ENCODE measurements around the gene NTN3.

NTN3 gene

DNA sequence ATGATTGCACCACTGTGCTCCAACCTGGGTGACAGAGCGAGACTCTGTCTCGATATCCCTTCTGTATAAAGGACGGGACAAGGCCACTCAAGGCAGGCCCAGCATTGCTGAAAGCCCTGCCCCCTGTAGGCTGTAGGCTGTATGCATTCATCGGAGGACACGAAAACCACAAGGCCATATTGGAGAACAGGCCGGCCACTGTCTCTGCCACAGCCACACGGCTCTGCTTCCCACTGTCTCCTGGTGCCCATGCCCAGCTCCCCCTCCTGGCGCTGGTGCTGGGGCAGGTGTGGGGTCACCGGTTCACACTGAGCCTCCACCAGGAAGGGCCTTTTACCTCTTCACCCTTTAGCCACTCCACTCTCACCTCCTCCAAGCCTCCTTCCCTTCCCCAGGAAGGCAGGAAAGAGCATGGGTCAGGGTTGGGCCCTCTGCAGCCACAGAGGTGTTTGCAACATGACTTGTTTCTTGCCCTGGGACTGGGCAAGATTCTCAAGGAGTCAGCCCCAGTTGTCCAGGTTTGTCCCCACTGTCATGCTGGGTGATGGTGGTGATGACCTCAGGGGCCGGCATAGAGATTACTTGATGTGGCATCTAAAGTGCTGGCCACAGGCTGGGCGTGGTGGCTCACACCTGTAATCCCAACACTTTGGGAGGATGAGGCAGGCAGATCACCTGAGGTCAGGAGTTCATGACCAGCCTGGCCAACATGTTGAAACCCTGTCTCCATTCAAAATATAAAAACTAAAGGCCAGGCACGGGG is 5.3 kb upstream of the NTN3 start:
- in situ Hi-C loops (cut with MboI; ENCODE audit: low sequenced_read_pairs): no loop called here

DNA sequence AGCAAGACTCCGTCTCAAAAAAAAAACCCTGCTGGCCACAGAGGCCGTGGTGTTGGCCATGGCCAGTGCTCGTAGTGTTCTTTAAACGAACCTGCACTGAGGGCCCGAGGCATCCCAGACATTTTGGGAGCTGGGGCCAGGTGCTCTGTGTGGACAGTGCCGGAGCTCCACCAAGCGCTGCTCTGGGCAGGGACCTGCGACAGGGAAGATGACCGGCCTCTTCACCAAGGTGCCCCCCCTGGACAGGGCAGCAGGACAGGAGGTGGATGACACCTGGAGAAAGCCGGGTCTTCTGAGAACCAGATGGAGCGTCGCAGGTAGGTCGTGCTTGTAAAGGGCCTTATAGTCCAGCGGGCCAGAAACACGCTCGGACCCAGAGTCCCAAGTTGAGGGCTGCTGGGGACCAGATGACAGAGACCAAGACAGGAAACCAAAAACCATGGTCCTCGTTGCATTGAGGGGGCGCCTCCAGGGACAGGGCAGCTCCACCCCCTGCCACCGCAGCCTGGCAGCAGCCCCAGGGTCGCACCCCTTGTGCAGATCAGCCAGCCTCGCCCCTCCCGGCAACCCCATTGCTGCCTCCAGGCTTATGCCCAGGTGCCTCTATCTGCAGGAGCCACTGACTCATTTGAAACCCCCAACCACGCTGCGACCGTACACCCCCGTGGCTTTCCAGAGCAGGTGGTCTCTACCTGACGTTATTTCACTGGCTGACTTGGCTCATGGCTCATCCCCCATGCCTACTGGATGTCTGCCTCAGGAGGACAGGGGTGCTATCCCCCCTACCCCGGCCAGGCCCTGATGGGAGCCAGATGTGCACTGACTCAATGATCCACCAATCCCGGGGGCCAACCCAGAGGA is 4.2 kb upstream of the NTN3 start:
- in situ Hi-C loops (cut with MboI; ENCODE audit: low sequenced_read_pairs): no loop called here

DNA sequence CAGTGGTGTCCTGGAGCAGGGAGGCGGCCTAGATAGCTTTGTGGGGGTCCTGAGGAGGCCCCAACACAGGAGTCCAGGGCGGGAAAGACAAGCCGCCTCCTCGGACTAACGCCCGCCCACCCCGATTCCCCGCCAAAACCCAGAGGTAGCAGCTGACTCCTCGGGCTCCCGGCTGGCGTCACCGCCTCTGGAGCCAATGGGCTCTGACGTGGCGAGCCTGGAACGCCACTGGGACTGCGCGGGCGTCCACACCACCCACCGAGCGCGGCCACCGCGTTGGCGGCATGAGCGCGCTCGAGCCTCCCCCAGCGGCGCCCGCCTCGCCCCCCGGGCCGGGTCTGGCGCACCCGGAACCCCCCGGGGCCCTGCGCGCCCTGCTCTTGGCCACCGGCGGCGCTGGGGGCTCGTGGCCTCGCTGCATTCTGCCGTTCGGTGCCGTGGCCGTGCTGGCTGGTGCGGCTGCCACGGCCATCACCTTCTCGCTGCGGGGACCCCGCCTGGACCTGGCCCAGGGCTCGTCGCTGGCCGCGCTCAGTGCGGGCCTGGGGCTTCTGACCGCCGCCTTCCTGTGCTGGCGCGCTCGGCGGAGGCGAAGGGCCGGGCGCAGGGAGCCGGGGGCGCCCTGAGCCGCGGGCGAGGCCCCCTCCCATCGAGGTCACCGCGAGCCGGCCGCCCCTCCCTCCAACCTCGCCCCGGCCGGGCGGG is 3.4 kb upstream of the NTN3 start:
- in situ Hi-C loops (cut with MboI; ENCODE audit: low sequenced_read_pairs): no loop called here

DNA sequence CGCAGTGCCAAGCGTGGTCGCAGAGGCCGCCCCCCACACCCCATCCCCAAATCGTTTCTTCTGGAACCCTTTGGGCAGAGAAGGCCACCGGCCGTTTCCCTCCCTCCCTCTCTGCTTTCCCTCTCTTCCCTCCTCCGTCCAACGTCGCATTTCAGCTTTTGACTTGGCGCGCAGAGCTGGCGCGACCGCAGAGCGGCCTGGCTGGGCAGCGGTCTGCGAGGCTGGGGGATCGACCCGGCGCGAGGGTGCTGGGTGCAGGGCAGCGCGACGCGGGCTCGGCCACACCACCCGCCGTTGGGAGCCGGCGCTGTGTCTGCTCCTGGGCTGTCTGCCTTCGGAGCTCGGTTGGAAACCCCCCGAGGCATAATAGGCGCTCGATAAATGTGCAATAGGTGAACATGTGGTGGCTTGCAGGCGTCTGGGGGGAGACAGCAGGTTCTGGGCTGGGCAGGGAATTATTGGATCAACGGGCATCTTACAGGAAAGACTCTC is 2.8 kb upstream of the NTN3 start:
- in situ Hi-C loops (cut with MboI; ENCODE audit: low sequenced_read_pairs): no loop called here

DNA sequence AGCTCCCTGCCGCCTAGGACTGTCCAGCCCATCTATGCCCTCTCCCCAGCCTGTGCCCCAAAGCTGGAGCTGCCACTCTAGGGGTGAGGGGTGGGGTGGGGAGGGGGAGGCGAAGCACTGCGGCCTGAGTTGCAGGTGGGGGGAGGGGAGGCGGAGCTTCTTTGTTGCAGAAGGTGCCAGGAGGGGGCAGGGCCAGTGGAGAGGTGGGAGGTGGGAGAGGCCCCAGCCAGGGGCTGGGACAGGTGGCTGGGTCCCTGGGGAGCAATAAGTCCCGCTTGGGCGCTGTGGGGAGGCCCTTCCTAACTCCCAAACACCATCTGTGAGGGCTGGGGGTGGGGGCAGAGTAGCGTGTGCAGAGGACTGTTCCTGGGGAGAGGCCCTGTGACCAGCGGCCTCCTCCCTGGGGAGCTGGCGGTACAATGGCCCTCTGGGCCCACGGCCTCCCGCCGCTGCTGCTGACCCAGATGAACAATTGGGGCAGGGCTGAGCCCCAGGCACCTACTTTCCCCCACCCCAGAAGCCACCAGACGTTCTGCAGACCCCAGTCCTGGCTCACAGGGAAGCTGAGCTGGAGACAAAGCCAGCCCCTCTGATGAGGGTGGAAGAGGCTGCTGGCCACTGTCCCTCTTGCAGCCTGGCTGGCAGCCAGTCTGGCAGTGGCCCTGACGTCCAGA is 2.2 kb upstream of the NTN3 start:
- in situ Hi-C loops (cut with MboI; ENCODE audit: low sequenced_read_pairs): no loop called here

DNA sequence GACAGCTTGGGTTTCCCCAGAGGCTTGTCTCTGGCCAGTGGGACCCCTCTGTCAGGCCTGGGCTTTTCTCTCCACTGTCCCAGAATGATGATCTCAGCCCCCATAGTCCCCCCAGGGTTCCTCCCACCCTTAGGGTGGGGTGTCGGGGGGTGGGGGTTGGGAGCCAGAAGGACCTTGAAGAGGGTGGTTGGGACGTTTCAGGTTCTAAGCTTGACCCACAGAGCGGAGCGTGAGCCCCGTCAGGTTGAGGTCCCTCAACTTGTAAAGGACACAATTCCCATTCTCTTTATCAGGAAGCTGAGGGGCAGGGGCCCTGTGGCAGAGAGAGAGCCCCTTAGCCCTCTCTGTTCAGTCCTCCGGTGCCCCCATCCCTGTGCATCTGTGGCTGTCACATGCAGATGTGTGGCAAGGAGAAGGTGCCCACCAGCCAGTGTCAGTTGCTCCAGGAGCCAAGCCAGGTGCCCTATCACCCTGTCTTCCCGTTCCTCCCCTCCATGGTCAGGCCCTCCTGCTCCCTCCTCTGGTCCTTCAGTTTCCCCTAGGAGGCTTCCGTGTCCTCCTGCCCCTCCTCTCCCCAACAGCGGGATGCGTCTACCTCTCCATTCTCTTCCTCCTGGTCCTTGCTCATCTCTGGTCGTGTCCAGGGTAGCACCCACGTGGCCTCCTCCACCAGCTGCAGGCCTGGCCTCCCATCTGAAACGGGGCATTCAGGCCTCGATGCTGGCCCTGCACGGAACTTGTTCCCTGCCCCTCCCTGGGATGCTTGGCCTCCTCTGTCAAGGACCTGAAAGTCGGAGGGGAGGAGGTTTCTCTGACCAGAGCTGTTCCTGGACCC is 1.5 kb upstream of the NTN3 start:
- in situ Hi-C loops (cut with MboI; ENCODE audit: low sequenced_read_pairs): no loop called here

DNA sequence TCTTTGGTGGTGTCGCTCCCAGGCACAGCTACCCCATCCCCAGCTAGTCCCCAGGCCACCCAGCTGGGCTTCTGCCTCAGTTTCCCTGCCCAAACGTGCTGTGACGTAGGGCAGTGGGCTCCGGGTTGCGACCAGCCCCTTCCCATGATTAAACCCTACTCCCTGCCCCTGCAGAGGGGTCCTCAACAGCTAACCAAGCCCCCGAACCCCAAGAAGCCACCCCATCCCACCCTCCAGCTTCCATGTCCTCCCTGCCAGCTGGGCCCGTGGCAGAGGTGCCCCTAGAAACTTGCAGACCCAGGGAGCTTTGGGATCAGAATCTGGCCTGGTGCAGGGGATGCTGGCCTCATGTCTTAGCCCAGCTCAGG is 879 bp upstream of the NTN3 start:
- in situ Hi-C loops (cut with MboI; ENCODE audit: low sequenced_read_pairs): no loop called here

DNA sequence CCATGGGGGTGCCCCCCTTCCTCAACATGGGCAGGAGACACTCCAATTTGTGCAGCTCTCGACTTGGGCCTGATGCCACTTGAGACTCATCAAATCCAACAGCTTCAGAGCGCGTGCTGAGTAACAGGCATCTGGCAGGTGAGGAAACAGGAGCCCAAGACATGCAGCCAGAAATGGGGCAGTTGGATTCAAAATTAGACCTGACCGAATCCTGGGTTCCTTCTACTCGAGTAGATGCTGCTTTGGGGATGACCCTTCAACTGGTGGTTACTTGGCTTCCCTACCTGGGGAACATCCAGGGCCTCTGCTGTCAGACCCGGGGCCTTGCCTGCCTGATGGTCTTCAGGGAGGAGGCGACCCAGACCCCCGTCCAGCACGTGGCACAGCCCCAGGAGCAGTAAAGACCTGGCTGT is 488 bp upstream of the NTN3 start:
- in situ Hi-C loops (cut with MboI; ENCODE audit: low sequenced_read_pairs): no loop called here

DNA sequence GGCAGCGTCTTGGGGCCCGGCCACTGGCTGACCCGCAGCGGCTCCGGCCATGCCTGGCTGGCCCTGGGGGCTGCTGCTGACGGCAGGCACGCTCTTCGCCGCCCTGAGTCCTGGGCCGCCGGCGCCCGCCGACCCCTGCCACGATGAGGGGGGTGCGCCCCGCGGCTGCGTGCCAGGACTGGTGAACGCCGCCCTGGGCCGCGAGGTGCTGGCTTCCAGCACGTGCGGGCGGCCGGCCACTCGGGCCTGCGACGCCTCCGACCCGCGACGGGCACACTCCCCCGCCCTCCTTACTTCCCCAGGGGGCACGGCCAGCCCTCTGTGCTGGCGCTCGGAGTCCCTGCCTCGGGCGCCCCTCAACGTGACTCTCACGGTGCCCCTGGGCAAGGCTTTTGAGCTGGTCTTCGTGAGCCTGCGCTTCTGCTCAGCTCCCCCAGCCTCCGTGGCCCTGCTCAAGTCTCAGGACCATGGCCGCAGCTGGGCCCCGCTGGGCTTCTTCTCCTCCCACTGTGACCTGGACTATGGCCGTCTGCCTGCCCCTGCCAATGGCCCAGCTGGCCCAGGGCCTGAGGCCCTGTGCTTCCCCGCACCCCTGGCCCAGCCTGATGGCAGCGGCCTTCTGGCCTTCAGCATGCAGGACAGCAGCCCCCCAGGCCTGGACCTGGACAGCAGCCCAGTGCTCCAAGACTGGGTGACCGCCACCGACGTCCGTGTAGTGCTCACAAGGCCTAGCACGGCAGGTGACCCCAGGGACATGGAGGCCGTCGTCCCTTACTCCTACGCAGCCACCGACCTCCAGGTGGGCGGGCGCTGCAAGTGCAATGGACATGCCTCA is 773 bp downstream of the NTN3 start:
- in situ Hi-C loops (cut with MboI; ENCODE audit: low sequenced_read_pairs): no loop called here

DNA sequence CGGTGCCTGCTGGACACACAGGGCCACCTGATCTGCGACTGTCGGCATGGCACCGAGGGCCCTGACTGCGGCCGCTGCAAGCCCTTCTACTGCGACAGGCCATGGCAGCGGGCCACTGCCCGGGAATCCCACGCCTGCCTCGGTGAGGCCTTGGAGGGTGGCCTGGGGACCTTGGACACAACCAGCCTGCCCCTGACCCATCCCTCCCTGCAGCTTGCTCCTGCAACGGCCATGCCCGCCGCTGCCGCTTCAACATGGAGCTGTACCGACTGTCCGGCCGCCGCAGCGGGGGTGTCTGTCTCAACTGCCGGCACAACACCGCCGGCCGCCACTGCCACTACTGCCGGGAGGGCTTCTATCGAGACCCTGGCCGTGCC is 1.4 kb downstream of the NTN3 start:
- in situ Hi-C loops (cut with MboI; ENCODE audit: low sequenced_read_pairs): no loop called here

DNA sequence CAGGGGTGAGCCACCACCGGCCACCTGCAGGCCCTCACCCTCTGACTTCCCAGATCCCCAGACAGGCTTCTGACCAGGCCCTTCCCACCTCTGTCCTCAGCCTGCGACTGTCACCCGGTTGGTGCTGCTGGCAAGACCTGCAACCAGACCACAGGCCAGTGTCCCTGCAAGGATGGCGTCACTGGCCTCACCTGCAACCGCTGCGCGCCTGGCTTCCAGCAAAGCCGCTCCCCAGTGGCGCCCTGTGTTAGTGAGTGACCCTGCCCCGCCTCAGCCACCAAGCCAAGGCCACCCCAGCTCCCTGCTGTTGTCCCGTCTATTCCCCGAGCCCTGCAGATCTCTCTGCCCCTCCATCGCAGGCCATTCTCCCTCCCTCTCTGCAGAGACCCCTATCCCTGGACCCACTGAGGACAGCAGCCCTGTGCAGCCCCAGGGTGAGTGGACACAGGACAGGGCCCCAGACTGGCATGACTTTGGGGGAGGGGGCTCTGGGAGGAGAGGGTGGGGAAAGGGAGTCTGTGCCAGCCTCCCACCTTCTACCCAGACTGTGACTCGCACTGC is 1.9 kb downstream of the NTN3 start:
- in situ Hi-C loops (cut with MboI; ENCODE audit: low sequenced_read_pairs): no loop called here

DNA sequence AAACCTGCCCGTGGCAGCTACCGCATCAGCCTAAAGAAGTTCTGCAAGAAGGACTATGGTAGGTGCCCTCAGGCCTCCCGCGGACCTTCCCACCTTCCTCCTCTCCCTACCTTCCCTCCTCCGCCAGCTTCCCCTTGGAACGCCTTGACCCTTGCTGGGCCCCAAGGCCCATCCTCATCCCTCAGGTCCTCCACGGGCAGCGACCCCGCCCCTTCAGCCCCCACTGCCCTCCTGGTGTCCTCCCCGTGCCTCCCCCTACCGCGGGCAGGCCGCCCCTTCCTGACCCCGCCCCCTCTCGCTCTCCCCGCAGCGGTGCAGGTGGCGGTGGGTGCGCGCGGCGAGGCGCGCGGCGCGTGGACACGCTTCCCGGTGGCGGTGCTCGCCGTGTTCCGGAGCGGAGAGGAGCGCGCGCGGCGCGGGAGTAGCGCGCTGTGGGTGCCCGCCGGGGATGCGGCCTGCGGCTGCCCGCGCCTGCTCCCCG is 2.4 kb downstream of the NTN3 start:
- in situ Hi-C loops (cut with MboI; ENCODE audit: low sequenced_read_pairs): no loop called here

DNA sequence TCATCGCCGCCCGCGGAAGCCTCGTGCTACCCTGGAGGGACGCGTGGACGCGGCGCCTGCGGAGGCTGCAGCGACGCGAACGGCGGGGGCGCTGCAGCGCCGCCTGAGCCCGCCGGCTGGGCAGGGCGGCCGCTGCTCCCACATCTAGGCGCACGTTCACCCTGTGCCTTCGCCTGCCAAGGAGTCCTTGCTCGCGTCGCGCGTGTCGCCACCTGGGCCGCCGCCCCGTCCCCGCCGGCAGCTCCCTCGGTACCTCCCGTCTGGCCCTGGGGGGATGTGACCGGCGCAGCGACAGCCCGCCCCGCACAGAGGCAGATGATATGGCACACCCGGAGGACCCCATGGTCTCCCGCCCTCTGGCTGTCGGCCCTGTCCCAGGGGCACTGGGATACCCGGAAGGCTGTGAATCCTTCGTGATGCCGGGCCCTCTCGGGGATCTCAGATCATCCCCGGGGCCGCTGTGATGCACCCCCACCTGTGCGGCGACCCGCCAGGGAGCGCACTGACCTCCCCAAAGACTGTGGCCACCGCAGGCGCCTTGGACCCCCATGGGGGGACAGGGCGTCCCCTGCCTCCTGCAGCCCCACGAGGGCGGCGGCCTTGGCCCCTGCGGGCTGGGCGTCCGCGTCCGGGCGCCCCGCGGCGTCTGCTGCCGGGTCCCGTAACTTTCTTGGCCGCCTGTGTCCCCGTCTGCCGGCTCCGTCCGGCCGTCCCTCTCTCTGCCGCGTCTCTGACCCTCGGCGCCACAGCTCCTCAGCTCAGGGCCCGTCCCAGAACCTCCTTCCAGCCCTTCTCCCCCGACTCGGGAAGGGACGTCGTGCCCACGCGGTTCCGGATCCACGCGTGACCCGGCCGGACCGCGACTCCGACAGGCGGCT is 3.1 kb downstream of the NTN3 start:
- in situ Hi-C loops (cut with MboI; ENCODE audit: low sequenced_read_pairs): no loop called here

DNA sequence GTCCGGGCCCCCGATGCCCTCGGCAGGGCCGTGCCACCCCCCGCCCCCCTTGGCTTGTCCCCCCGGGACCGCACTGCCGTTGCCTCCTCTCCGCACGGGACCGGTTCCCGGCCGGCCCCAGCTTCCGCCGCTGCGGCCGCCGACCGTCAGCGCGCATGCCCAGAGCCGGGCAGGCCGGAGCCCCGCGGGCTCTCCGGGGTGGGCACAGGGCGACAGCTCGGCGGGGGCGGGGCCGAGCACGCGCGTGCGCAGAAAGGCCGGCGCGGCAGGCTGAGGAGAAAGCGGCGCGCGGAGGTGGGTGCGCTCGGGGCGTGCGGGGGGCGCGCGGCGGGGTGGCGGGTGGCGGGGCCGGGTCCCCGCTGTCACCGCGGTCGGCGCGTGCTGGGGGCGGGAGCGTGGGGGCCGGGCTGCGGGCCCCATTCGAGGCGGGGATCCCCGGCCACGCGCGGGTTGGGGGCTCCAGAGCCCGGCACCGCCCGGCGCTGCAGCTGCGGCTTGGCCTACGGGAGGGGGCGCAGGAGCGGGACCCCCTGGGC is 3.8 kb downstream of the NTN3 start, which contains the start of gene TBC1D24:
Gene TBC1D24, plus strand, starts transcription at position 251 of the 536 bp plus-strand sequence. CDS start 21,022 bp downstream, outside the sequence.
- in situ Hi-C loops (cut with MboI; ENCODE audit: low sequenced_read_pairs): no loop called here

DNA sequence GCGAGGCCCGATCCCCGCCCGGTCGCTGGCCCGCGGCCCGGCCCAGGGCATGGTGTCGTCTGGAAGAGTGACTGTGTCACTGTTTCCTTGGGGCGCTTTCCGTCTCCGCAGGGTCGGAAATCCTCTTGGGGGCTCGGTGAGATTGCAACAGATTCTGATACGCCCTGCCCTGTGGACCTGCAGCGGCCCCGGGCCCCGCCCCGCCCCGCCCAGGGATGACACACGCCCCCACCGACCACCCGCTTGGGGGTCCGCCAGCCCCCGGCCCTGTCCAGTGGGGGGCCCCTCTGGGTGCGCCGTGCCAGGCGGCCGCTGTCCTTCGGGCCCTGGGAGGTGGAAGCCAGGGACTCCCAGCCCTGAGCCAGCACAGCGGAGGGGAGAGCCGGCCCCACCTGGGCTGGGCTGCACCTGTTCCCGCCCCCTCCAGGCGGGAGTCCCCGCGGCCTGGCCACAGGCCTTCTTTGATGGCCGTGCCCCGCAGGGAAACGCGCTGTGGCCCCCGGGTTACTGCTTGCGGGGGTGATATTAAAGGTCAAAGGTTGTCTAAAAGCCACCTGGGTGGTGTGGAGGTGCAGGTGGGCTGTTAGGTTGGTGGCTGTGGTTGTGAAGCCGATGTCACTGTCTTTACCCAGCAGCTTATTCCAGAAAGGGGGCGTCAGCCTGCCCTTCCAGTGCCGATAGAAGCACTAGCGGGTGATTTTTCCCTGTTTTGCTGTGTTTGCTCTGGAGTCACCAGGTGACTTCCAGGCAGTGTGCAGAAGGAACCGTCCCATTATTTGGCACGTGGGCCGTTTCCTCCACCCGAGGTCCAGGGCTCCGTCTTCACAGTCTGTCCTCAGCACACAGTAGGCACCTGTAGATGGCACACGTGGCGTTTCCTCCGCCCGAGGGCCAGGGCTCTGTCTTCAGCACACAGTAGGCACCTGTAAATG is 4.6 kb downstream of the NTN3 start:
- in situ Hi-C loops (cut with MboI; ENCODE audit: low sequenced_read_pairs): no loop called here

DNA sequence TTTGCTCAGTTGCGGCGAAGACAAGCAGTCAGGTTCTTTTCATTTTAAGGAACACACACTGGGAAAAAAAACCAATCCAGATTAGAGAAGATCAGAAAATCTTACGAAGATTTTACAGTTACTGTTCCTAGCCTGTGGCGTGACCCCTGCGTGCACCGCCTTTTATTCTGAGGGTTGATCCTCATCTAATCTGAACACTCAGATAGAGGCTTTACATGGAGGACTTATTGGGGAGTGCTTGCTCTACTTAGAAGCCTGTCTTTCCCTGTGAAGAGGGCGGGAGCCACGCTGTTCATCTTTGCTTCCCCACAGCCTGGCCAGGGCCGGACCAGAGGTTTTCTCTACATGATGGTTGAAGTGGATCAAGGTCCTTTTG is 5.2 kb downstream of the NTN3 start:
- in situ Hi-C loops (cut with MboI; ENCODE audit: low sequenced_read_pairs): no loop called here
